Renal cortex interstitium (tissue), 11 donors: ENCODE measurements around the gene PPME1. TPM values are rescaled to one million over a fixed set of nuclear protein-coding genes. Genes with fewer than 3 reads are reported as not detected.
A peak's percentile ranks its signal among the peaks of the same experiment; 100 is the strongest.

Experiments
- DNase-seq, 11 donors: peaks; one replicate each; pipeline ENCODE4 v3.0.0-alpha.2; 2013; ENCODE audit warnings: low read depth in 9 of 11, low spot score in 4 of 11; ENCODE audit errors: extremely low read depth in 1 of 11
- polyA plus RNA-seq, 3 donors: library from polyadenylated mRNA; unstranded; fragments of 120-200 nt; gene quantifications; one replicate each; pipeline ENCODE4 v1.2.1, GENCODE V29; 2013; ENCODE audit not compliant: insufficient read length in 3 of 3

Gene PPME1
- polyA plus RNA-seq, 3 donors = 38.3 to 41.5 (median 40.9) TPM

- DNase-seq = no peak
Observed at GRCh38 chr11:74204701-74205100, 33.6 kb downstream of the PPME1 start.

- no peak for DNase-seq
Observed at GRCh38 chr11:74205181-74205580, 34.1 kb downstream of the PPME1 start.

GRCh38 chr11:74206746-74207145, 35.7 kb downstream of the PPME1 start:
- no peak for DNase-seq

GRCh38 chr11:74208507-74208906, 37.4 kb downstream of the PPME1 start:
- DNase-seq = no peak

DNA sequence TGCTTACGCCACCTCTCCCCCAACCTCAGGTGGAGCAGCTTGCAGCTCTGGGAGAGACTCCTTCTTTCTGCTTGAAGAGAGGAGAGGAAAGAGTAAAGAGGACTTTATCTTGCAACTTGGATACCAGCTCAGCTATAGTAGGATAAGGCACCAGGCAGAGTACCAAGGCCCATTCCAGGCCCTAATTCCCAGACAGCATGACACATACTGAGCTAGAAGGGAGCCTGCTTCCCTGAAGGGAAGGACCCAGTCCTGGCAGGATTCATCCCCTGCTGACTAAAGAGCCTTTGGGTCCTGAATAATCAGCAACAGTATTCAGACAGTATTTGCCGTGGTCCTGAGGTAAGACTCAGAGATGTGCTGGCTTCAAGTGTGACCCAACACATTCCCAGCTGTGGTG, 41.4 kb downstream of the PPME1 start:
- DNase-seq = no peak

DNA sequence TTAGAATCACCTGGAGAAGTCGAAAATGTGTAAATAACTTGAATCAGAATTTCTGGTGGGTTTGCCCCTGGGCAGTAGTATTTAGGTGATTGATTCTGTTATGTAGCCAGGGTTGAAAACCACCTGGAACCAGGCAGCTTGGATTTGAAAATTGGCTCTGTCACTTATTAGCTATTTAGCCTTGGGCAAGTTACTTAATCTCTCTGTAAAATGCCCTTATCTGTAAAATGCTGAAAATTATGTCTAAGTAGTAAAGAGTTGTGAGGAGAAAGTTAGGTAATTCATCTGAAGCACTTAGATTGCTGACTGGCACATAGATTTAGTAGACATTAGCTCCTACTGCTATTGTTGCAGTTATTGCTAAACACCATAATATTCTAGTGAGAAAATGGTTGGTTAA, 49.3 kb downstream of the PPME1 start:
- peak in 4 of 11 donors; percentile 0 to 13 (median 4) for DNase-seq

GRCh38 chr11:74221816-74222215, 50.7 kb downstream of the PPME1 start:
- DNase-seq = no peak

- no peak for DNase-seq
Observed at GRCh38 chr11:74225565-74225964, 54.5 kb downstream of the PPME1 start.

GRCh38 chr11:74226907-74227306, 55.8 kb downstream of the PPME1 start:
- no peak for DNase-seq

- DNase-seq = no peak
Observed at GRCh38 chr11:74232311-74232950, 61.3 kb downstream of the PPME1 start.

- DNase-seq = no peak
Observed at GRCh38 chr11:74233683-74234082, 62.6 kb downstream of the PPME1 start.

DNA sequence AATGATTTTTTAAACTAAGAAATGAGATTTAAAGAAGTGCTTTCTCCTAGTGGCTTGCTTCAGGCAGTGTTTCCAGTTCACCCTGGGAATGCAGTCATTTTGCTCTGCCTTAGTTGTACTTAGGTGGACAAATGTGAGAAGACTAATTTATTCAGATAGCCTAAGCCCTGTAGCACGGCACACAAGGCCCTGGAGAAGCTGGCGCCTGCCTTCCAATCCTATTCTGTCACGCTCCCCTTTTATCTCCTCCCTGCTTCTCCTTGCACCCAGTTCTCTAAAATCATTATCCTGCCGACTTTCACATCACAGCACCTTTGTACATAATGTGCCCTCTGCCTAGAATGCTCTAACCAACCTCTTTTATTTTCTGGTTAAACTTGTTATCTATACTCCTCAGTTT, 64.0 kb downstream of the PPME1 start:
- DNase-seq = no peak

GRCh38 chr11:74237541-74237940, 66.5 kb downstream of the PPME1 start:
- no peak for DNase-seq

DNA sequence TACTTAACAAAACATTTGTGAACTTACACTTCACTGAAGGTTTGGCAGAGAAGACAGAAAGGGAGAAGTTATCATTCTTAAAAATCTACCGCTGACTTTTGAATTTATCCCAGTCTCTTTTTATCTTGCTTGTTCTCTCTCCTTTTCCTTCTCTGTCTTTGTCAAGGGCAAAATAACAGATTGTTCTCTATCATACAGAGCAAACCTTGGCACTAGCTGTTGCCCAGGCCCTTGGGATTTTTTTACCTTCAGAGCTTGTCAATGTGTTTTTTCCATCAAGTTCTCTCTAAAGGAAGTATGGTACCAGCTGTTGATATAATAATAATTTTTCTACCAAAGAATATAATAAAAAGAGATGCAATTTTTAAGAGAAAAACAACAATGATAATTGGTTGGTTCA, 67.2 kb downstream of the PPME1 start:
- DNase-seq = no peak

- DNase-seq = no peak
Observed at GRCh38 chr11:74248469-74248868, 77.4 kb downstream of the PPME1 start.

- DNase-seq = no peak
Observed at GRCh38 chr11:74249496-74249895, 78.4 kb downstream of the PPME1 start.

DNA sequence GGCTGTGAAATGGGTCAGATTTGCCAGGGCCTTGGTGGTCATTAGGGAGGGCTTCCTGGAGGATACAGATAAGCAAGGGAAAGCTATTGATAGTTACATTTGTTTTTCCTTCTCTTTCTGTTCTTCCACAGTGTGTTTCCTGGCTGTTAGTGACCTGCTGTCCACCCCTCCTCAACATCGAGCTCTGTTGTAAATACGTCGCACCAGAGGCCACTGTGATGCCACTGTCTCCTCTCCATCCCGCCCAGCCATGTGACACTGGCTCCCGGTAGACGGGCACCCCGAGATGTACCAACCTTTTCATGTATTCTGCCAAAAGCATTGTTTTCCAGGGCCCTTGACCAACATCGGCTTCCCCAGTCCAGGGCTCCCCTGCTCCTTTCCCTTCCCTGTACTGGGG, 82.3 kb downstream of the PPME1 start:
- no peak for DNase-seq

DNA sequence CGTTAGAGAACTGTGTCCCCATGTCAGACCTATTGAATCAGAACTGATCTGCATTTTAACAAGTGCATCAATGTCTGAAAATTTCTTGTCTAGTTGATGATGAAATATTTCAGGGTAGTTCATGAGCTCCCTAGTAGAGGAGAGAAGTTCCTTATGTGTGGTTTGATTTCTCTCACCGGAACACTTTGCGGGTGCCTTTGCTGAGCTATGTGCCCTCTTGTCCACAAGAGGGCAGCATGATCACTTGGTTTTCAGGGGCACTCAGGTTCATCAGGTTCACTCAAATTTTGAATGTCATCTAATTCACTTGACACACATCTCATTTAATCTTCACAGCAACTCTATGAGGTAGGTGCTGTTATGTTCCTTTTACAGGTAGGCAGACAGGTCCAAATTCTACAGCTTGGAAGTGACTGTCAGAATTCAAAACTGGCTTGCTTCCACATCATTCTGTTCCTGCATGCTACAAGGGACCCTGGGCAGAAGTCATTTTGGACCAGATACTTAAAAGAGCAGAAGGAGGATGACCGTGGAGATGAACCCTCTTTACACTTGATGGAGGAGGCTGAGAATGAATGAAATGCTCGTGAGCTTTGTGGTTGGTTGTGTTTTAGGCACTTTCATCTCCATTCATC, 84.8 kb downstream of the PPME1 start:
- DNase-seq = peak; percentile 23 to 64 (median 40)

DNA sequence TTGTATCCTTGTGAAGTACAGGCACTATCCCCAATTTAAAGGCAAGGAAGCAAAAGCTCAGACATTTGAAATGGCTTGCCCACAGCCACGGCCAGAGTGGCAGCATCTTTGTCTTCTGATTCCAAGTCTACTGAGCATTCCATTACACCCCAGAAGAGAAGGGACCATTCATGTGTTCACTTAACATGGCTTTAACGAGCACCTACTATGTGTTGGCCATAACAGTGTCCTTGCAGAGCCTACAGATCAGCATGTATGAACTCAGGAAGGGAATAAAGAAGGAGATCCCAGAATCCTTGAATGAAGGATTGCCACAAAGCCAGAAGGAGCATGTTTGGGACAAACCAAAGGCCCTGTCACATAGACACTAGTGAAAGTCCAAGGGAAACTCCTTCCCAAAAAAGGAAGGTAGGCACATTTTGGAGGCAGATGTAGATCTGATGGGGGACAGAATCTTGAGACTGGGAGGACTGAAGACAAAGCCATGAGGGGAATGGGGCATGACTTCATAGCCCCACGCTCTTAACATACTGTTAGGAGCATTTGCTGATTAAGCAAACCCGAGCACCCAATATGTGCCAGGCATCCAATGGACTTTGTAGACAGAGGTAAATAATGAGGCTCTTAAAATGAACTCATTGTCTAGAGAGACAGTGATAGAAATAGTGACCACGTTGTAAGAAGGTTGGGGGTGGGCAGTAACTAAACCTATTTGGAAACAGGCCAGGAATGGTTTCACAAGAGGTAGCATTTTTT, 85.5 kb downstream of the PPME1 start:
- no peak for DNase-seq

DNA sequence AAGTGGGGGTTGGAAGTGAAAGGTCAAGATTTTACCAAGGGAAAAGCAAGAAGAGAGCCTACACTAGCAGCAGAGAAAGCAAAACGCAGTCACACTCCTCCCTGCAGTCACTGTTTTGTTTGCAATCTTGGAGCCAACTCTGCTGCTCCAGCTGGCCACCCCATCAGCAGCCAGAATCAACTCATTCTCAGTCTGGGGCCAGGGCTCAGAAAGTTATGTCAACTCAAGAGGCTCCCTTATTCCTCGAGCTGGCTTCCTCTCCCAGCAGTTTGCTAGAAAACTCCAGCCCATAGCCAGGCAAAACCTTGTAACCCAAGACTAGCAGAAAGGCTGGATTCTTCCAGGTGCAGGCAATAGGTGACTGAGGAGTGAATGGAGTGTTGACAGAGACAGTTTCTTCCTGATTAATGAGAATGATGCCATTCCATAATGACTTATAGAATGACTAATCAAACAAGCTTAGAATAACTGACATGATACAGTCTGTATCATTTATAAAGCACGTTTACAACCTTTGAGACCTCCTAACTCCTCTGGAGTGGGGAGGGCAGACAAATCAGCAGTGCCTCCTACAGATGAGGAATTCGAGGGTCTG, 87.0 kb downstream of the PPME1 start:
- DNase-seq = peak in 10 of 11 donors; percentile 7 to 54 (median 24)
